H1 (cell line): Measurements from ENCODE around the gene NUDT2. TPM values are rescaled to one million over a fixed set of nuclear protein-coding genes. Genes with fewer than 3 reads are reported as not detected.

ENCODE experiments used
- CREB1 ChIP-seq: IDR thresholded peaks from 2 replicates; pipeline ENCODE4 v1.6.1; 2012; ENCODE audit warnings: inconsistent platforms
- EGR1 ChIP-seq: IDR thresholded peaks from 2 replicates; pipeline ENCODE4 v1.6.1; 2011; ENCODE audit warnings: low read depth, low read length, borderline replicate concordance
- POU5F1 ChIP-seq: IDR thresholded peaks from 2 replicates; pipeline ENCODE4 v1.6.1; 2011; ENCODE audit warnings: low read depth, mild to moderate bottlenecking, low read length, moderate library complexity
- polyA plus RNA-seq, 7 experiments: library from polyadenylated mRNA; depleted of rRNA in 3 of 7; stranded (reverse) in 5 of 7; unstranded in 2 of 7; fragments of >200 nt in 5 of 7; fragments of 200-250 nt in 2 of 7; gene quantifications; 1 replicate in 5 of 7; 2 replicates in 1 of 7; 4 replicates in 1 of 7; pipeline versions ENCODE4 v1.2.1 to v1.2.3, GENCODE V29; 2011 to 2013; ENCODE audit warnings: missing spikeins in 2 of 7, mixed read lengths in 2 of 7
- total RNA-seq: library from RNA; stranded (reverse); fragmentation: NEBNext Ultra II Directional; extraction: Animal tissue kit (Norgen Biotek cat#: 25700); gene quantifications from 2 replicates; pipeline ENCODE4 v1.2.1, GENCODE V29; 2021

The NUDT2 gene
- total and polyA plus RNA-seq, 2 of the 8 experiments (the other 6 are each of a cell fraction or from before 2014, with no cell fraction given), result 16.7 to 23.7 TPM

GRCh38 chr9:34370970-34371880, 41.9 kb downstream of the NUDT2 start (continued):
- TF ChIP-seq POU5F1, result no peak
- no peak for TF ChIP-seq CREB1
- no peak for TF ChIP-seq EGR1
